Stimulated activated CD8-positive, alpha-beta memory T cell treated with anti-CD3 and anti-CD28 coated beads, Interleukin-2, amount 100 ng/mL, for 1 hour (primary cell): ENCODE data around the gene SLC22A13.
"Not testable (repeated sequence)": the region's sequence is repeated elsewhere in the genome, so short reads cannot be mapped to it uniquely, and the experiment has no call there.

ENCODE experiments used
- DNase-seq, 2 donors: peaks; one replicate each; pipeline ENCODE4 v3.0.0-alpha.2; 2020; ENCODE audit warnings: low read depth in 2 of 2

SLC22A13 gene

DNA sequence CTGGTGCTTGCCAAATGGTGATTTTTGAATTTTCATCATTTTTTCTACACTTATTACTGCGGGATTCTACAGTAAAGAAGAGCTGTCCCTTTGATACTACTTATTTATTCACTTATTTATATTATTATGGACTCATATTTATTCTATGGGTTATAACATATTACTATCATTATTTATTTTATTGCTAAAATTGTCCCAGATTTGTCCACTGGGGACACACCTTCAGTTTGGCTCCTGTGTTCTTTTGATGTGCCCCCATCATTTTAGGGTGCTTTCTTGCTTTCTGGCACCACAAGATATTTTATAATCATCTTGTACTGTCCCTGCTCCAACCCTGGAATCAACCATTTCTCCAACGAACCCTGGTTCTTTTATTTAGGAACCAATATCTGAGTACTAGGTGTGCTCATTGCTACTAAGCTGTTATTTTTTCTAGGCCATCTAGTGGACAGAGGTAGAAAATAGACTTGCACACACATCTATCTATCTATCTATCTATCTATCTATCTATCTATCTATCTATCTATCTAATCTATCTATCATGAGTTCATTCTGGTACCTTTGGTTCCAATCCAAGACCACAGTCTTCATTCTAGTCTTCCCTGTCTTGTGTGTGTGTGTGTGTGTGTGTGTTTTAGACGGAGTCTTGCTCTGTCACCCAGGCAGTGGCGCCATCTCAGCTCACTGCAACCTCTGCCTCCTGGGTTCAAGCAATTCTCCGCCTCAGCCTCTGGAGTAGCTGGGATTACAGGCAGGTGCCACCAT lies 32.5 kb downstream of the SLC22A13 start:
- no peak for DNase-seq

DNA sequence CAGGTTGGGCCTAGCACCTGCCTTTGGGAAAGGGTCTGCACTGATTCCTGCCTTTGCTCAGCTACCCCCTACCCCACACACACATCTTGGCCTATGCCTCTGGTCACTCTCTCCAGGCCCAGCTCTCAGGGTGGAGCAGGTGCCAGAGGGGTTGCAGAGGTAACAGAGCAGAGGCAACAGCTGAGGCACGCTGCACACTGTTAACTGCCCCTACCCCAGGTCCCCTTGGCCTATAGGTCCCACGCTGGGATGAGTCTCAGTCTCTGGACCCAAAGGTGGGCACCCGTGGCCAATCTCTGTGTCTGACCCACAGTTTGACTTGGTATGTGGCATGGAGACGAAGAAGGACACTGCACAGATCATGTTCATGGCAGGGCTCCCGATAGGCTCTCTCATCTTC lies 41.3 kb downstream of the SLC22A13 start:
- DNase-seq: no peak

DNA sequence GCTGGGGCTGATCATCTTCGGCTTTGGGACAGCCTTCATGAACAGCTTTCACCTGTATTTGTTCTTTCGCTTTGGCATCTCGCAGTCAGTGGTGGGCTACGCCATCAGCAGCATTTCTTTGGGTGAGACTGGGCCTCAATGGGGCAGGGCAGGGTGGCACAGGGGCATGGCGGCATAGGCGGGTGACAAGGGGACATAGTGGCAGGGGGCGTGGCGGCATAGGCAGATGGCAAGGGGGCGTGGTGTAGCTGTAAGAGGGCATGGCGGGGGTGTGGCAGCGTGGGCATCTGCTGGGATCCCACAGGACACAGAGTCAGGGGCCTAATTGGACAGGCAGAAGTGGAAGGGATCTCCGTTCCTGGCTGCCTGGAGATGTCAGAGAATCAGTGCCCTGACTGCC lies 42.0 kb downstream of the SLC22A13 start:
- DNase-seq: no peak

DNA sequence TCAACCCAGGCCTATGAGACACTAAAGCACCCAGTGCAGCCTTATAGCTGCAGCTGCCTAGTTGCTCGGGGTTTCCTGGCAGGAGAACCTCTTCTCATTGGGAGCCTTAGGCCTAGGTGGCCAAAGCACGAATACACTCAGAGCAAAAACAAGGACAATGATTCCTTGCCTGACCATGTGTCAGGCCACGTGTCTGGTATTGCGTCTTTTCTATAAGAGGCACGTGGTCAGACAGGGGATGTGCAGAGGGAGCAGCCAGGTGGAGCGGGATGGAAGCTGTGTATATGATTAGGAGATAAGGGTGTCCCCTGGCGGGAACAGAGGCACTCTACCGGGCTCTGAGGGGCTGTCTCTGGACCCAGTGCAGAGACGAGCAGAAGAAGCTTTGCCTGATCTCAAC lies 42.8 kb downstream of the SLC22A13 start:
- DNase-seq: no peak

DNA sequence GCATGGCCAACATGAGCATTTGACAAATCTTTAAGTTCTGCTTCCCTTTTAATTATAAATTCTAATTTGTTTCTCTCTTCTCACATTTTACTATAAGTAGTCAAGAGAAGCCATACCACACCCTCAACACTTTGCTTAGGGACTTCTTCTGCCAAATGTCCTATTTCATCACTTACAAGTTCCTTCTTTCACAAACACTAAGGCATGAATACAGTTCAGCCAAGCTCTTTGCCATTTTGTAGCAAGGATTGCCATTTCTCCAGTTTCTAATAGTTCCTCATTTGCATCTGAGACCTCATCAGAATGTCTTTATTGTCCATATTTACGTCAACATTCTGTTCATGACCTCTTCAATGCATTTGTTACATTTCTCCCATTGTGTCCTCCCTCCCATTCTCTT lies 45.9 kb downstream of the SLC22A13 start:
- DNase-seq: no peak

DNA sequence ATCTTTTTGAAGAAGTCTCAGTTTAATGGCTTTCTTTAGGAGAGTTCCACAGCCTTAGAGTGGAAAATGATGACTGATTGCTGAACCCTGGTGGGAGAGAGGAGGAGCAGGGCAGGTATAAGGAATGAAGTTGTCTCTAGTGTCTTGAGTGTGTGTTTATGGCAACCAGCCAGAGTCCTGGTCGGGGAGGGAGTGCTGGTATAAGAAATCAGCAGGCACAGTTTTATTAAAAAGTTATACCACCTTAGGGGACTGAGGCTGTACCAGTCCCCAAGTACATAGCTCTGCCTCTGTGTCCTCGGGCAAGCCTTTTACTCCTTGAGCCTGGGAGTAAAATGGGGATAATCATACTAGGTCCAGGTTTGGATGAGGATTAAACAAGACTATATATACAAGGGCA lies 46.3 kb downstream of the SLC22A13 start:
- no peak for DNase-seq

DNA sequence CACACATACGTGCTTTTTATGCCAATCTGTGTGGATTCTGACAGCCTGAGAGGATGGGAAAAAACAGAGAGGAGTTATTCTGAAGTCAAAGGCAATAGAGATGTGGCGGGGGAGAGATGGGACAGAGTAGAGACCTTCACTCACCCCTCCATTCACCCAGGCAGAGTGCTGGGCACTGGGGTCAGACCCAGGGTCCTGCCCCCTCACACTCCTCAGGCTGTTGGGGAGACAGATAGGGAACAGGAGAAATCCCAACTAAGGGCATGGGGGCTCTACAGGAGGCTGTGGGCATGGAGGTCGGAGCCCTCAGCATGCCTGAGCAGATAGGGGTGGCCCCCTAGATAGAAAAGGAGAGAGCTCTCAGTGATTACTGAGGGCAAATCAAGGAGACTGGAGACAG lies 46.7 kb downstream of the SLC22A13 start:
- DNase-seq: no peak

DNA sequence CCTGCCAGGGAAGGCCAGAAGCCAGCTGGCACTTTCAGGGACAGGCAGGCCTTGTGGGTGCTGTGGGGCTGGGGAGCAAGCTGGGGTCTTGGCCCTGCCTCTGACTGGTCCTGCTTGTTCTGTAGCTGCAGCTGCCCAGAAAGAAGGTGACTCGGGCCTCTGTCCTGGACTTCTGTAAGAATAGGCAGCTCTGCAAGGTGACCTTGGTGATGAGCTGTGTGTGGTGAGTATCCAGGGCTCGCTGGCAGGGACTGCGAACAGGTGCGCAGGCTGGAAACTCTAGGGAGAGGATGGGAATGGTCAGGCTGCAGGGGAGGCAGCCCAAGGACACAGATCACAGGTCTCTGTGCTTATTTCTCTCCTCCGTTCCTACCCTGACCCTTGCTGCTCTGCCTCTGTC lies 47.7 kb downstream of the SLC22A13 start:
- no peak for DNase-seq

DNA sequence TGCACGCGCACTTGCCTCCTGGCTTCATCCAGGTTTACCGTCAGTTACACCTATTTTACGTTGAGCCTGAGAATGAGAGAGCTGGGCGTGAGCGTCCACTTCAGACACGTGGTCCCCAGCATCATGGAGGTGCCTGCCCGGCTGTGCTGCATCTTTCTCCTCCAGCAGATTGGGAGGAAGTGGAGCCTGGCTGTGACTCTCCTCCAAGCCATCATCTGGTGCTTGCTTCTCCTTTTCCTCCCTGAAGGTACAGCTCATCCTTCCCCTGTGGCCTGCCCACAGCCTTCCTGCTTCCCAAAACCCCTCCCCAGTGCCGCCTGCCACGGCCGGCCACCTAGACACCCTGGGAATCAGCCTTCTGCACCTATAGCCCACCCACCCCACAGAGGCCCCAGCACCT lies 48.1 kb downstream of the SLC22A13 start:
- no peak for DNase-seq

DNA sequence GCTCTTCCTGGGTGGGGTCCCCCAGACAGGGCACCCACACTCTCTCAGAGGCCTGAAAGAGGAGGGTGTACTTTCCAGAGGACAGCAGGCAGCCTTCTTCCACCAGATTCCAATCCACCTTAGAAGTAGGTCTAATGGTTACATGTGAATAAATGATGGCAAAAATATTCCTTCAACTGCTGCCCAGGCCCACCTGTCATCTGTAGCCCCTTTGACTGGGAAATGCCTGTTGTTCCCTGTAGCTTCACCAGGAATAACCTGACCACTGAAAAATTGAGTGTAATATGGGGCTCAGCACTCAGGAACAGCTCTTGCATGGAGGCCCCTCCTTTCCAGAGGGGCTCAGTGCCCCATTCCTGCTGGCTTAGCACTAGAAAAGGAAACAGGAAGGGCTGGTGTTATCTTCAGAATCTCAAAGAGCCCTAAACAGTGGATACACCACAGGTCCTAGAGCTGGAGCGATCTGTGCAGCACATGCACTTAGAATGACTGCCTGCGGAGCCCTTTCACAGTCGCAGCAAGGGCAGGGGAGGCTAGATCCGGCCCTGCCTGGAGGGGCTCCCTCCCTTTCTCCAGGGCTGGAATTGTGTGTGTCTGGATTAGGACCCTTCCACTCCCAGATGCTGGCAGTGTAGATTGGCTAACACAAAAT lies 48.6 kb downstream of the SLC22A13 start:
- no peak for DNase-seq

DNA sequence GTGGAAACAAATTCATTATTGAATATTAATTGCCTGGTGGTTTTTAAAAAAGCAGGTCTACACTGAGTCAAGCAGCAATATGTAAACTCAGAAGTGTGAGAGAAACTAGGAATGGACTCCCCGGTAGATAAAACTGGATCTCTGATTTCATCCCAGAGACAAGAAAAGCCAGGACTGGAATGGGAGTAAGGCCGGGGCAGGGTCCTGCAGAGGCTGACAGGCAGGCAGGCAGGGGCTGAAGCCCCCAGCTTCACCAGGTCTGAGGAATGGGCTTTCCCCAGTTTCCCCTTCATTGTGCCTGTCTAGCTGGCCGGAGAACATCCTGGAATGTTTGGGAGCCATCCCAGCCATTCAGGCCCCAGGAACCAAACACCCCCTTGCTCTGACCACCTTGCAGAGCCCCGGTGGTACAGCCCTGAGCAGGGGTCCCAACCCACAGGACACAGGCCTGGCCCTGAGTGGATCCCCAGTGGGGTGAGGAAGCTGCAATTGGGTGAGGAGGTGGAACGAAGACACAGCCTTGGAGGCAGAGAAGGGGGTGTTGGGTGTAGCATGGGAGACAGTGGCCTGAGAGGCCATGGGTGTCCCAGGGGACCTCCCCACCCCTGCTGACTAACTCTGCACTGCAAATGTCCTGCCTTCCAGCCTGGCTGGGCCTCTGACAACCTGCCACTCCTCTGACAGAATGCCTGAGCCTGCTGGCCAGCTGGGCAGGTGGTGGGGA lies 49.3 kb downstream of the SLC22A13 start:
- DNase-seq: no peak

DNA sequence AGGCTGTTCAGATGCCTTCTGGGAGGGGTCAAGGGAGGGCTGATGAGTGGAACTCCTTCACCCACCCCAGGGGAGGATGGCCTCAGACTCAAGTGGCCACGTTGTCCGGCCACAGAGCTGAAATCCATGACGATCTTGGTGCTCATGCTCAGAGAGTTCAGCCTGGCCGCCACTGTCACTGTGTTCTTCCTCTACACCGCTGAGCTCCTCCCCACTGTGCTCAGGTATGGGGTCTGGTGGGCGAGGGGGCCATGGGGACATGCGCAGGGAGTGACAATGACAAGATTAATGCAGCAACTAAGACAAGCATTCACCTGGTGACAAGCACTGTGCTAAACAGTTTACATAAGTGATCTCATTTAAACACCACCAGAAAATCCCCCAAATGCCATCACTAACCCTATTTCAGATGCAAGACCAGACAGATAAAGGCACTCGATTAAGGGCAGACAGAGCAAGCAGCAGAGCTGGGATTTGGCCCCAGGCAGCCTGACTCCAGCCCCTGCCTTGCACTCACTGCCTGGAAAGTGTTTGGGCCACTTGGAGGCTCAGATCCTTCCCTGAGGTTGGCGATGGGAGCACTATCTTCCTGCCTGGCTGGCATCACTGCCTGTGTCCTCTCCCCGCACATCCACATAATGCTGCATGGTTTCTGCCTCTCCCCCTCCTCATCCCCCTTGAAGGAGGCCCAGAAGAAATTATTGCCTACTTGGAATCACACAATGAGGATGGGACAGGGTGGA lies 50.0 kb downstream of the SLC22A13 start:
- no peak for DNase-seq

DNA sequence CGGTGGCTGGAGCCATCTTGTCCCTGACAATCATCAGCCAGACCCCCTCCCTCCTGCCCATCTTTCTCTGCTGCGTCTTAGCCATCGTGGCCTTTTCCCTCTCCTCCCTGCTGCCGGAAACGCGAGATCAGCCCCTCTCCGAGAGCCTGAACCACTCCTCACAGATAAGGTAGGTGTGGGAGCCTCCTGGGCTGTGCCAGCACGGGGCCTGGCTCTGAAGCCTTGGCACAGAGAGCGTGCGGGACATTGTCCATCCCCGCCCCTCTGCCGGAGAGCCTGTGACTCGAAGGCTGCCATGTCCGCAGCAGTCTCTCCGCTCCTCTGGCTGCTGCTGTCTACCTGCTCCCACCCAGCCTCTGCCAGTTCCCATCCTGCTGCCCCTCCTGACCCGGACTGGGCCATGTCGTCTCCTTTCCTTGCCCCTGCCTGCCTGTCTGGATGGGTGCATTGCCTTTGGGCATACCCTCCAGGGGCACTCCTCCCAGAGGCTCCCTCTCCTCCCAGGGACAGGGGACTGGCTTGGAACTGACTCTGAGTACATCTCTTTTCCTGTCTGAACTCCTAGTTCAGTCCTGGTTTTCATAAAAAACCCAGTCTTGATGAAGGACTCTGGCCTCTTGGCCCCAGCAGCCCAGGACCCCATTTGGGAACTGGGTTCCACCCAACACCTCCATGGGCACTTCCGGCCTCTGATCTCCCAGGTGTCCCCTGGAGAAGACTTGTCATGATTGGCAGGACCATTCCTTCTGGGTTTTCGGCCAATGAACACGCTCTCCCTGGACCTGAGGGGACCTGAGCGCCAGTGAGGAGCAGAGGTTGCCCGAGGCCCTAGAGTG lies 51.0 kb downstream of the SLC22A13 start:
- DNase-seq: no peak

DNA sequence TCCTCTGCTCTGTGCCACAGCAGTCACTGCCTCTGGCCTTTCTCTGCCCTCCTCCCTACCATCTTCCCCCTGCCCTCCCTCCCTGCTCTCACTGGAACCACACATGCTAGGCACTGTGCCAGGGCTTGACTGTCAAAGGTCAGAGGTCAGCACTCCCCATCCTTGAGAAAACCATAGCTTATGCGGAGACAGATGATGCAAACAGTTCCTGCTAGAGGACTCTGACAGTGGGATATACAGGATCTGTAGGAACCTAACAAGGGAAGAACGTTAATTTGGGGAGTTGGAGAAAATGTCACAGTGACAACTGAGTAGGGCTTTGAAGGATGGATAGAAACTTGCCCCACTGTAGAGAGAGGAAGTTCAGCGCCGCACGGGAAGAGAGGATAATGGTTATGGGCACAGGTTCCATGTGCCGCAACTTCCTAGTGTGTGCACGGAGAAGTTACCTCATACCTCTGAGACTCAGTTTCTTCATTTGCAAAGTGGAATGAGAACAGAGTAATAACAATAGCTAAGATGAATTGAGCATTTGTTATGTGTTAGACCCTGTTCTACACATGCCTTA lies 51.7 kb downstream of the SLC22A13 start:
- no peak for DNase-seq

DNA sequence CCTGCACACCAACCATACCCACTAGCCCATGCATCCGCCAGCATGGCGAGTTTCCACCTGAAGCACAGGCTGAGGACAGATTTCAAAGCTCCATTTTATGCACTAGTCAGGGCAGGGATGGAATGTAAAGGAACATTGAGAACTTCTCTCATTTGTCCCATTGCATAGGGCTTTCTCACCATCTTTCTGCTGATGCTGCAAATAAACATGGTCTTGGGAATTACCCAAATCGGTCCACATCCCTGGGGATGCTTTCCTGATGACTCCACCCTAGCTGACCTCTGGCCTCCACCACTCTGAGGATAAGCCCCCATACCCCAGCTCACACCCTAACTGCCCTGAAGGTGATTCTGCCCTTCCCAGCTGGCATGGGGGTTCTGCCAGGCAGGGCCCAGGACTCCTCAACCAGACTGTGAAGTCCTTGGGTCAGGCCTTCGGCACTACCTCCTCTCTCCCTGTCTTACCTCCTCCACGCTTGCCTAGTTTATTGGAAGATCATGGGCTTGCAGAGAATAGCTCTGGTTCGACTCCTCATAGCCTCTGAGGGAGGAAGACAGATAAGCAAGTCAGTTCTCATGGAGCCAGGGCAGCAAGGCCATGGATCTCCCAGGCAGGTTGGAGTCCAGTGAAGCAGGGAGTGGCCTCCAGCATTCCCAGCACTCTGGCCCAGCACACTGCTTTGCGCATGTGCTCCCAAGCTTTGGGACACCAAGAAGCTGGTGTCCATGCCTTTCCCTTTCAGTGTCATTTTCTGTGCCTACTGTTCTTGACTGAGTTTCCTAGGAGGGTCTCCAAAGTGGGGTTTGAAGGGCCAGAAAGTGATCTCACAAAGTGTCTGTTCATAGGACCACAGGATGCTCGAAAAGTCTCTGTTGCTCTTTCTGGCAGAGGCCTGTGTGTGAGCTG lies 53.4 kb downstream of the SLC22A13 start:
- DNase-seq: no peak

DNA sequence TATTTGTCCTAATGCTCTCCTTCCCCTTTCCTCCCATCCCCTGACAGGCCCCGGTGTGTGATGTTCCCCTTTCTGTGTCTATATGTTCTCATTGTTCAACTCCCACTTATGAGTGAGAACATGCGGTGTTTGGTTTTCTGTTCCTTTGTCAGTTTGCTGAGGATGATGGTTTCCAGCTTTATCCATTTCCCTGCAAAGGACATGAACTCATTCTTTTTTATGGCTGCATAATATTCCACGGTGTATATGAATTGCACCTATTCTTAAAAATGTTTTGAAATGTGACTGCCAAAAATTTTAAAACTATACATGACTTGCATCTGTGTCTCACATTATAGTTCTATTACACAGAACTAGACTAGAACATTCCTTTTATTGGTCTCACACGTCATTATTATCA lies 55.0 kb downstream of the SLC22A13 start:
- DNase-seq: not testable (repeated sequence)

DNA sequence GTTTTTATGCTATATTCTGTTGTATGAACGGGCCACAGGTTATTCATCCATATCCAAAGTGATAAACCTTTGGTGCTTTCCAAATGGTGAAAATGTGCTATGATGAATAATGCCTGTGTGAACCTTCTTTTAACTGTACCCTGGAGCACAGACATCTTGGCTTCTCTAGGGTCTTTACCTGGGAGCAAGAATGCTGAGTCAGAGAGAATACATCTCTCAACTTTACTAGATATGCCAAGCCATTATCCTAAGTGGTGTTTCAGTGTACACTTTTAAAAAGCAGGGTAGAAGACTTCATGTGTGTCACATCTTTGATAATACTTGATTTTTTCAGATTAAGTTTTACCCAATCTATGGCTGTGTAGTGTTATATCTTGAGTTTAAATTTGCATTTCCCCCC lies 57.4 kb downstream of the SLC22A13 start:
- no peak for DNase-seq

DNA sequence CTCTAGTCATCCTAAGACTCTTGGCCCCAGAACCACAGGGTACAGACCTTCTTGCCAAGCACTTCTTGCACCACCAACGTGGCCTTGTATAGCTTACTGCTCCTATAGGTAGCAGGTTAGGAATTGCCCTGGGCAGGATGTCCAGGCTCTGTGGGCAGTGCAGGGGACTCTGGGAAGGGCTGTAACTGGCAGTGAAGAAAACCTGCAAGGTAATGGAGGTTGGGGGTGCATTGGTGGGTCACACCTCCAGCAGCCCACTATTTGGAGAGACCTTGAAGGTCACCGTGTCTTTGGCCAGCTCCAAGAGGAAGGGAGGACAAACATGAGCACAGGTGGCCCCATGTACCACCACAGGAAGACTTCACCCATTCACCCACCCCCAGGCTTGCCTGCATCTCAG lies 59.6 kb downstream of the SLC22A13 start:
- DNase-seq: no peak

DNA sequence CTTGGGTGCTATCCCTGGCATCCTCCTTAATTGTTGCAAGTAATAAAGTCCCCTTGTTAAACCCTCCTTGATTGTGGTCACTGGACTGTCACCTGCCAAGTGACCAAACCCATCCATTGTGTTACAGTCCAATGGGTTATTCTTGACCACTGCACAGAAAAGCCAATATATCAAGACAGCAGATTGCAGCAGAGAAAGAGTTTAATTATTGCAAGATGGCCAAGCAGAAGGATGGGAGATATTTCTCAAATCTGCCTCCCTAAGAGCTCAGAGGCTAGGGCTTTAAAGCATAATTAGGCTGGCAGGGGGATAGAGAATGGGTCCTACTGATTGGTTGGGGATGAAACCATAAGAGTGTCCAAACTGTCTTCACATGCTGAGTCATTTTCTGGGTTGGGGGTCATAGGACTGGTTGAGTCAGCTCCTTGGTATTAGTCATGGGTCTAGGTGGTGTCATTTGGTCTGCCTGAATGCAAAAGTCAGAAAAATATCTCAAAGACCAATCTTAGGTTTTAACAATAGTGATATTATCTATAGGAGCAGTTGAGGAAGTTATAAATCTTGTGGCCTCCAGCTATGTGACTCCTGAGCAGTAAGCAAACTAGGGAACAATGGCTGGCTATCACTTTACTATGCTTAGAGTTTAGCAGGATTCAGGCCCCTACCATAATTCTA lies 61.9 kb downstream of the SLC22A13 start:
- no peak for DNase-seq
